ENCODE results near the gene USH2A. TPM values are rescaled to one million over a fixed set of nuclear protein-coding genes. Genes with fewer than 3 reads are reported as not detected.

Gene USH2A
- polyA plus RNA-seq, 1 donor from 2014 or later, result 0.17 TPM

DNA sequence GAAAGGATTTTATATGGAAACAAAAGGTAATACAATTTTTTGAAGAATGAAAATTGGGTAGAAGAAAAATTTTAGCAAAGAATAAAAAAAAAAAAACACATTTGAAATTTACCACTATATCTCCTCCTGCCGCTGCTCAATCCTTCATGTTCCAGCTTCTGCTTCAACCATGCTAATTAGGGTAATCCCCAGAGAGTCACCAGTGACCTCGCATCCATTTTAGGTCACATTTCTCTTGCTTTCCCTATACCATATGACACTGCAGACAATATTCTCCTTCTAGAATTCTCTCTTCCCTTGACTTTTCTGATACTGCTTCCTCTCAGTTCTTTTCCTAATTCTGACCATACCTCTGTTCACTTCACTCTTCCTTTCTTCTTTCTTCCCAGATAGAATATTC lies 237.1 kb downstream of the USH2A start:
- H4K20me1 ChIP-seq (ENCODE audit: insufficient read depth), result no peaks in the 10 kb centered on the region
- TF ChIP-seq SMC3 (conservative IDR thresholded peaks at IDR 0.05; ENCODE audit: poor library complexity) (no peak), MXI1 (conservative IDR thresholded peaks at IDR 0.05; ENCODE audit: poor library complexity, severe bottlenecking) (no peak), EP300 (conservative IDR thresholded peaks at IDR 0.05; ENCODE audit: poor library complexity, severe bottlenecking) (no peak), EZH2 (IDR thresholded peaks at IDR 0.05; ENCODE audit: borderline replicate concordance, insufficient read depth, low read length, poor library complexity, severe bottlenecking) (no peak), RAD21 (conservative IDR thresholded peaks at IDR 0.05) (no peak), POLR2AphosphoS5 (IDR thresholded peaks at IDR 0.05) (no peak), TAF1 (IDR thresholded peaks at IDR 0.05; ENCODE audit: low read depth) (no peak)
- TF ChIP-seq, protein P1, sequence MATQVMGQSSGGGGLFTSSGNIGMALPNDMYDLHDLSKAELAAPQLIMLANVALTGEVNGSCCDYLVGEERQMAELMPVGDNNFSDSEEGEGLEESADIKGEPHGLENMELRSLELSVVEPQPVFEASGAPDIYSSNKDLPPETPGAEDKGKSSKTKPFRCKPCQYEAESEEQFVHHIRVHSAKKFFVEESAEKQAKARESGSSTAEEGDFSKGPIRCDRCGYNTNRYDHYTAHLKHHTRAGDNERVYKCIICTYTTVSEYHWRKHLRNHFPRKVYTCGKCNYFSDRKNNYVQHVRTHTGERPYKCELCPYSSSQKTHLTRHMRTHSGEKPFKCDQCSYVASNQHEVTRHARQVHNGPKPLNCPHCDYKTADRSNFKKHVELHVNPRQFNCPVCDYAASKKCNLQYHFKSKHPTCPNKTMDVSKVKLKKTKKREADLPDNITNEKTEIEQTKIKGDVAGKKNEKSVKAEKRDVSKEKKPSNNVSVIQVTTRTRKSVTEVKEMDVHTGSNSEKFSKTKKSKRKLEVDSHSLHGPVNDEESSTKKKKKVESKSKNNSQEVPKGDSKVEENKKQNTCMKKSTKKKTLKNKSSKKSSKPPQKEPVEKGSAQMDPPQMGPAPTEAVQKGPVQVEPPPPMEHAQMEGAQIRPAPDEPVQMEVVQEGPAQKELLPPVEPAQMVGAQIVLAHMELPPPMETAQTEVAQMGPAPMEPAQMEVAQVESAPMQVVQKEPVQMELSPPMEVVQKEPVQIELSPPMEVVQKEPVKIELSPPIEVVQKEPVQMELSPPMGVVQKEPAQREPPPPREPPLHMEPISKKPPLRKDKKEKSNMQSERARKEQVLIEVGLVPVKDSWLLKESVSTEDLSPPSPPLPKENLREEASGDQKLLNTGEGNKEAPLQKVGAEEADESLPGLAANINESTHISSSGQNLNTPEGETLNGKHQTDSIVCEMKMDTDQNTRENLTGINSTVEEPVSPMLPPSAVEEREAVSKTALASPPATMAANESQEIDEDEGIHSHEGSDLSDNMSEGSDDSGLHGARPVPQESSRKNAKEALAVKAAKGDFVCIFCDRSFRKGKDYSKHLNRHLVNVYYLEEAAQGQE (IDR thresholded peaks at IDR 0.05; ENCODE audit: borderline replicate concordance), result no peak
- TF ChIP-seq, protein P2, sequence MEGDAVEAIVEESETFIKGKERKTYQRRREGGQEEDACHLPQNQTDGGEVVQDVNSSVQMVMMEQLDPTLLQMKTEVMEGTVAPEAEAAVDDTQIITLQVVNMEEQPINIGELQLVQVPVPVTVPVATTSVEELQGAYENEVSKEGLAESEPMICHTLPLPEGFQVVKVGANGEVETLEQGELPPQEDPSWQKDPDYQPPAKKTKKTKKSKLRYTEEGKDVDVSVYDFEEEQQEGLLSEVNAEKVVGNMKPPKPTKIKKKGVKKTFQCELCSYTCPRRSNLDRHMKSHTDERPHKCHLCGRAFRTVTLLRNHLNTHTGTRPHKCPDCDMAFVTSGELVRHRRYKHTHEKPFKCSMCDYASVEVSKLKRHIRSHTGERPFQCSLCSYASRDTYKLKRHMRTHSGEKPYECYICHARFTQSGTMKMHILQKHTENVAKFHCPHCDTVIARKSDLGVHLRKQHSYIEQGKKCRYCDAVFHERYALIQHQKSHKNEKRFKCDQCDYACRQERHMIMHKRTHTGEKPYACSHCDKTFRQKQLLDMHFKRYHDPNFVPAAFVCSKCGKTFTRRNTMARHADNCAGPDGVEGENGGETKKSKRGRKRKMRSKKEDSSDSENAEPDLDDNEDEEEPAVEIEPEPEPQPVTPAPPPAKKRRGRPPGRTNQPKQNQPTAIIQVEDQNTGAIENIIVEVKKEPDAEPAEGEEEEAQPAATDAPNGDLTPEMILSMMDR (IDR thresholded peaks at IDR 0.05; ENCODE audit: poor library complexity, severe bottlenecking), result no peak
- no peak overlapping the region for H3K4me3 ChIP-seq (ENCODE audit: low read length)
- H3K27me3 ChIP-seq (ENCODE audit: insufficient read depth, low read depth, low read length), result no peaks in the 10 kb centered on the region
- H3K9me2 ChIP-seq (ENCODE audit: insufficient read depth, low read length), result no peaks in the 10 kb centered on the region
- H3K9me3 ChIP-seq (ENCODE audit: low read length), result no peaks in the 10 kb centered on the region
- no peaks in the 10 kb centered on the region for H3K79me2 ChIP-seq (replicated peaks; ENCODE audit: insufficient read depth, low read length)
- H3K36me3 ChIP-seq (ENCODE audit: insufficient read depth, low read length), result no peaks in the 10 kb centered on the region
- no peak overlapping the region for H3K9ac ChIP-seq (ENCODE audit: low read length)
- H2AFZ ChIP-seq (ENCODE audit: low read depth, low read length), result no peak overlapping the region
- H3K4me2 ChIP-seq (ENCODE audit: low read length), result no peak overlapping the region
- H3K27ac ChIP-seq (ENCODE audit: low read length), result no peak overlapping the region
- no peaks in the 10 kb centered on the region for H3F3A ChIP-seq (ENCODE audit: insufficient read depth, low read length, poor library complexity, severe bottlenecking)

DNA sequence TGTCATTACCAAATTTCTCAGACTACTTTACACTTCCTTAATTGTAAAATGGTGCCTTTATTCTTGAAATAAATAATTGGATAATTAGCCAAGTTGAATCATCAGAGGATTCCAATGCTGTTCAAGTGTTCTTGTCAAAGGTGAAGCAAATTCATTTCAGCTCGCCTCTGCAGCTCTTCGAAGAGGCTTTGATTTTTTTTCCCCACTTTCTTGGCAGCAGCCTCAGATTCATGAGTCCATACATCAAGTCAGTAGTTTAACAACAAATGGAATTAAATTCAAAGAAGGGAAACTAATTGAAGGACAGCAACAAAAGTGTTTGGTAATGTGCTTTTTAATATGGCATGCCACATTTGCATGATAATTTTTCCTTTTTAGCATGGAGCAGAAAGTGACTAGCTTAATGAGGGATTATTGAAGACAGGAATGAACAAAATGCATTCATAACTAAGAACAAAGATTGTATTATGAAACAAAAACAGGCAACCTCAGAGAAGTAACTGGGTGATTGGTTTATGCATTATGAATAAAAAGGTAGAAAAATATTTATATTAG lies 239.0 kb downstream of the USH2A start:
- Histone ChIP-seq H3K36me3 (ENCODE audit: insufficient read depth, low read length) (no peaks in the 10 kb centered on the region), H3K4me3 (ENCODE audit: low read length) (no peak overlapping the region), H3K27ac (ENCODE audit: low read length) (no peak overlapping the region), H3K9me3 (ENCODE audit: low read length) (no peaks in the 10 kb centered on the region), H3K9me2 (ENCODE audit: insufficient read depth, low read length) (no peaks in the 10 kb centered on the region), H3K9ac (ENCODE audit: low read length) (no peak overlapping the region), H2AFZ (ENCODE audit: low read depth, low read length) (no peak overlapping the region), H3F3A (ENCODE audit: insufficient read depth, low read length, poor library complexity, severe bottlenecking) (no peaks in the 10 kb centered on the region), H3K27me3 (ENCODE audit: insufficient read depth, low read depth, low read length) (no peaks in the 10 kb centered on the region), H4K20me1 (ENCODE audit: insufficient read depth) (no peaks in the 10 kb centered on the region), H3K79me2 (replicated peaks; ENCODE audit: insufficient read depth, low read length) (no peaks in the 10 kb centered on the region), H3K4me2 (ENCODE audit: low read length) (no peak overlapping the region)
- TF ChIP-seq POLR2AphosphoS5 (IDR thresholded peaks at IDR 0.05), result no peak
- no peak for TF ChIP-seq RAD21 (conservative IDR thresholded peaks at IDR 0.05)
- TF ChIP-seq EP300 (conservative IDR thresholded peaks at IDR 0.05; ENCODE audit: poor library complexity, severe bottlenecking), result no peak
- TF ChIP-seq TAF1 (IDR thresholded peaks at IDR 0.05; ENCODE audit: low read depth), result no peak
- no peak for TF ChIP-seq EZH2 (IDR thresholded peaks at IDR 0.05; ENCODE audit: borderline replicate concordance, insufficient read depth, low read length, poor library complexity, severe bottlenecking)
- TF ChIP-seq MXI1 (conservative IDR thresholded peaks at IDR 0.05; ENCODE audit: poor library complexity, severe bottlenecking), result no peak
- TF ChIP-seq, protein P2 (IDR thresholded peaks at IDR 0.05; ENCODE audit: poor library complexity, severe bottlenecking), result no peak
- TF ChIP-seq SMC3 (conservative IDR thresholded peaks at IDR 0.05; ENCODE audit: poor library complexity), result no peak
- TF ChIP-seq, protein P1 (IDR thresholded peaks at IDR 0.05; ENCODE audit: borderline replicate concordance), result no peak
